ENCODE data around the gene BICC1. TPM values are rescaled to one million over a fixed set of nuclear protein-coding genes. Genes with fewer than 3 reads are reported as not detected.

The BICC1 gene
- total and polyA plus RNA-seq, 4 donors, result 0.82 to 6.1 (median 4.5) TPM

DNA sequence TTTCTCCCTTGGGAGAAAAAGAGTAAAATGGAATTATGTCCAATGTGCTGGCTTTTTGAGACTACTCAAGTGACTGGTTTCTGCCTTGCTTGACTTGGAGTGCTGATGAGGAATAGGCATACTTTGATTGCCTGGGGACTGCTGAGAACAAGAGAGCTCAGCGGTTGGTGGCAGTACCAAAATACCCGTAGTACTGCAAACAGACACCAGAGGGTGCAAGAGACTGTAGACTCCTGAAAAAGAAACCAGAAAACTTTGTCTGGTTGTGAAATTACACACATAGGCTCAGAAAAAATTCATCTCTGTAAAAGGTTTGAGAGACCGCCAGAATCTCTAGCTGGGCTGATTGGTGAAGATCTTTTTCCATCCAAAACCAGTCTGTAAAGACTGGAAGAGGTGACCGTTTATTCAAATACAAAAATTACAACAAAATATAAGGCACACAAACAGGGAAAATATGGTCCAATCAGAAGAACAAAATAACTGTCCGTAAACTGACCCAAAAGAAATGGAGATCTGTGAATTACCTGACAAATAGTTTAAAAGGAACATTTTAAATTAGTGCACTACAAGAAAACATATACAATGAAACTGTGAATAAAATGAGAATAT, 18.5 kb downstream of the BICC1 start:
- H3K27me3 ChIP-seq (ENCODE audit: control insufficient read depth in 4 of 4, insufficient read depth in 4 of 4, low read length in 3 of 4), result no peaks in the 10 kb centered on the region
- TF ChIP-seq YY1 (IDR thresholded peaks at IDR 0.05) (no peak), RAD21 (IDR thresholded peaks at IDR 0.05) (peak; percentile 94), RXRA (IDR thresholded peaks at IDR 0.05) (no peak)
- TF ChIP-seq, protein P1, sequence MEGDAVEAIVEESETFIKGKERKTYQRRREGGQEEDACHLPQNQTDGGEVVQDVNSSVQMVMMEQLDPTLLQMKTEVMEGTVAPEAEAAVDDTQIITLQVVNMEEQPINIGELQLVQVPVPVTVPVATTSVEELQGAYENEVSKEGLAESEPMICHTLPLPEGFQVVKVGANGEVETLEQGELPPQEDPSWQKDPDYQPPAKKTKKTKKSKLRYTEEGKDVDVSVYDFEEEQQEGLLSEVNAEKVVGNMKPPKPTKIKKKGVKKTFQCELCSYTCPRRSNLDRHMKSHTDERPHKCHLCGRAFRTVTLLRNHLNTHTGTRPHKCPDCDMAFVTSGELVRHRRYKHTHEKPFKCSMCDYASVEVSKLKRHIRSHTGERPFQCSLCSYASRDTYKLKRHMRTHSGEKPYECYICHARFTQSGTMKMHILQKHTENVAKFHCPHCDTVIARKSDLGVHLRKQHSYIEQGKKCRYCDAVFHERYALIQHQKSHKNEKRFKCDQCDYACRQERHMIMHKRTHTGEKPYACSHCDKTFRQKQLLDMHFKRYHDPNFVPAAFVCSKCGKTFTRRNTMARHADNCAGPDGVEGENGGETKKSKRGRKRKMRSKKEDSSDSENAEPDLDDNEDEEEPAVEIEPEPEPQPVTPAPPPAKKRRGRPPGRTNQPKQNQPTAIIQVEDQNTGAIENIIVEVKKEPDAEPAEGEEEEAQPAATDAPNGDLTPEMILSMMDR (IDR thresholded peaks at IDR 0.05; ENCODE audit: low read depth, low read length, missing input control), result peak; percentile 88
- H3K27ac ChIP-seq (ENCODE audit: low read depth in 1 of 2, low read length in 2 of 2), result no peak overlapping the region
- H3K9me3 ChIP-seq (ENCODE audit: control insufficient read depth in 4 of 4, low read length in 3 of 4), result peaks cover 0 to 8% (median 2%) of the 10 kb centered on the region in 4 donors
- WGBS, result 38% methylated on average over 5 of the region's 5 CpGs
- peaks cover 0 to 2% (median 0%) of the 10 kb centered on the region in 4 donors for H3K4me1 ChIP-seq (ENCODE audit: control insufficient read depth in 4 of 4, insufficient read depth in 4 of 4, low read length in 3 of 4)
- H3K4me3 ChIP-seq (ENCODE audit: low read depth in 1 of 3, low read length in 3 of 3), result no peak overlapping the region
- H3K36me3 ChIP-seq (ENCODE audit: control insufficient read depth in 4 of 4, insufficient read depth in 3 of 4, low read depth in 1 of 4, low read length in 3 of 4), result no peaks in the 10 kb centered on the region
- H3K9ac ChIP-seq (ENCODE audit: low read depth in 1 of 2, low read length in 2 of 2), result no peak overlapping the region
- DNase-seq (ENCODE audit: low spot score), result peak; percentile 61

DNA sequence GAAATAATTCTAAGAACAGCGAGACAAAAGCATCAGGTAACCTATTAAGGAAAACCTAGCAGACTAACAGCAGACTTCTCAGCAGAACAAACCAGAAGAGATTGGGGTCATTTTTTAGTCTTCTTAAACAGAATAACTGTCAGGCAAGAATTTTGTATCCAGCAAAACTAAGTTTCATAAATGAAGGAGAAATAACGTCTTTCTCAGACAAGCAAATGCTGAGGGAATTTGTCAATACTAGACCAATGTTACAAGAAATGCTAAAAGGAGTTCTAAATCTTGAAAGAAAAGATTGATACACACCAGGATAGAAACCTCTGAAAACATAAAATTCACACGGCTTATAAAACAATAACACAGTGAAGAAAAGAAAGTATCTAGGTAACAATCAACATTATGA, 22.6 kb downstream of the BICC1 start:
- H3K9ac ChIP-seq (ENCODE audit: low read depth in 1 of 2, low read length in 2 of 2), result no peak overlapping the region
- no peak for DNase-seq (ENCODE audit: low spot score)
- H3K4me1 ChIP-seq (ENCODE audit: control insufficient read depth in 4 of 4, insufficient read depth in 4 of 4, low read length in 3 of 4), result peaks cover 0 to 2% (median 0%) of the 10 kb centered on the region in 4 donors
- H3K36me3 ChIP-seq (ENCODE audit: control insufficient read depth in 4 of 4, insufficient read depth in 3 of 4, low read depth in 1 of 4, low read length in 3 of 4), result no peaks in the 10 kb centered on the region
- H3K9me3 ChIP-seq (ENCODE audit: control insufficient read depth in 4 of 4, low read length in 3 of 4), result peaks cover 0 to 8% (median 2%) of the 10 kb centered on the region in 4 donors
- no peak overlapping the region for H3K4me3 ChIP-seq (ENCODE audit: low read depth in 1 of 3, low read length in 3 of 3)
- H3K27ac ChIP-seq (ENCODE audit: low read depth in 1 of 2, low read length in 2 of 2), result no peak overlapping the region
- TF ChIP-seq, protein P2, sequence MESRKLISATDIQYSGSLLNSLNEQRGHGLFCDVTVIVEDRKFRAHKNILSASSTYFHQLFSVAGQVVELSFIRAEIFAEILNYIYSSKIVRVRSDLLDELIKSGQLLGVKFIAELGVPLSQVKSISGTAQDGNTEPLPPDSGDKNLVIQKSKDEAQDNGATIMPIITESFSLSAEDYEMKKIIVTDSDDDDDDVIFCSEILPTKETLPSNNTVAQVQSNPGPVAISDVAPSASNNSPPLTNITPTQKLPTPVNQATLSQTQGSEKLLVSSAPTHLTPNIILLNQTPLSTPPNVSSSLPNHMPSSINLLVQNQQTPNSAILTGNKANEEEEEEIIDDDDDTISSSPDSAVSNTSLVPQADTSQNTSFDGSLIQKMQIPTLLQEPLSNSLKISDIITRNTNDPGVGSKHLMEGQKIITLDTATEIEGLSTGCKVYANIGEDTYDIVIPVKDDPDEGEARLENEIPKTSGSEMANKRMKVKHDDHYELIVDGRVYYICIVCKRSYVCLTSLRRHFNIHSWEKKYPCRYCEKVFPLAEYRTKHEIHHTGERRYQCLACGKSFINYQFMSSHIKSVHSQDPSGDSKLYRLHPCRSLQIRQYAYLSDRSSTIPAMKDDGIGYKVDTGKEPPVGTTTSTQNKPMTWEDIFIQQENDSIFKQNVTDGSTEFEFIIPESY (IDR thresholded peaks at IDR 0.05), result no peak
- no peak for TF ChIP-seq TAF1 (conservative IDR thresholded peaks at IDR 0.05)
- no peak for TF ChIP-seq EGR1 (IDR thresholded peaks at IDR 0.05; ENCODE audit: low read depth in 2 of 2)
- no peak for TF ChIP-seq RAD21 (IDR thresholded peaks at IDR 0.05)
- TF ChIP-seq FOXA1 (IDR thresholded peaks at IDR 0.05), result no peak
- TF ChIP-seq NR2F2 (IDR thresholded peaks at IDR 0.05), result no peak
- no peak for TF ChIP-seq RXRA (IDR thresholded peaks at IDR 0.05)
- TF ChIP-seq HNF4A (conservative IDR thresholded peaks at IDR 0.05), result no peak
- TF ChIP-seq FOXA2 (IDR thresholded peaks at IDR 0.05), result no peak
- TF ChIP-seq SP1 (IDR thresholded peaks at IDR 0.05), result no peak
- no peaks in the 10 kb centered on the region for H3K27me3 ChIP-seq (ENCODE audit: control insufficient read depth in 4 of 4, insufficient read depth in 4 of 4, low read length in 3 of 4)
- WGBS, result 92% methylated on average over 3 of the region's 3 CpGs

DNA sequence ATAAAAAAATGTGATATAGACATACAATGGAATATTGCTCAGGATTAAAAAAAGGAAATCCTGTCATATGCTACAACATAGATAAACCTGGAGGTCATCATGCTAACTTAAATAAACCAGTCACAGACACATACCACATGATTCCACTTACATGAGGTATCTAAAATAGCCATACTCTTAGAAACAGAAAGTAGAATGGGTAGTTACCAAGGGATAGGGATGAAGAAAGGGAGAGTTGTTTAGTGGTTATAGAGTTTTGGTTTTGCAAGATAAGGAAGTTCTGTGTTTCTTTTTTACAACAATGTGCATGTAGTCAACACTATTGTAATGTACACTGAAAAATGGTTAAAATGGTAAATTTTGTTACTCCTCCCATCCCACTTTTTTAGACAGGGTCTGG, 30.5 kb downstream of the BICC1 start:
- DNase-seq (ENCODE audit: low spot score), result no peak
- H3K9ac ChIP-seq (ENCODE audit: low read depth in 1 of 2, low read length in 2 of 2), result no peak overlapping the region
- H3K36me3 ChIP-seq (ENCODE audit: control insufficient read depth in 4 of 4, insufficient read depth in 3 of 4, low read depth in 1 of 4, low read length in 3 of 4), result no peaks in the 10 kb centered on the region
- H3K9me3 ChIP-seq (ENCODE audit: control insufficient read depth in 4 of 4, low read length in 3 of 4), result no peaks in the 10 kb centered on the region
- no peaks in the 10 kb centered on the region for H3K27me3 ChIP-seq (ENCODE audit: control insufficient read depth in 4 of 4, insufficient read depth in 4 of 4, low read length in 3 of 4)
- no peak overlapping the region for H3K4me3 ChIP-seq (ENCODE audit: low read depth in 1 of 3, low read length in 3 of 3)
- no peak overlapping the region for H3K27ac ChIP-seq (ENCODE audit: low read depth in 1 of 2, low read length in 2 of 2)
- no peaks in the 10 kb centered on the region for H3K4me1 ChIP-seq (ENCODE audit: control insufficient read depth in 4 of 4, insufficient read depth in 4 of 4, low read length in 3 of 4)
- TF ChIP-seq, protein P3, sequence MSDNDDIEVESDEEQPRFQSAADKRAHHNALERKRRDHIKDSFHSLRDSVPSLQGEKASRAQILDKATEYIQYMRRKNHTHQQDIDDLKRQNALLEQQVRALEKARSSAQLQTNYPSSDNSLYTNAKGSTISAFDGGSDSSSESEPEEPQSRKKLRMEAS (IDR thresholded peaks at IDR 0.05), result no peak
- no peak for TF ChIP-seq FOXA1 (IDR thresholded peaks at IDR 0.05)
- TF ChIP-seq, protein P4, sequence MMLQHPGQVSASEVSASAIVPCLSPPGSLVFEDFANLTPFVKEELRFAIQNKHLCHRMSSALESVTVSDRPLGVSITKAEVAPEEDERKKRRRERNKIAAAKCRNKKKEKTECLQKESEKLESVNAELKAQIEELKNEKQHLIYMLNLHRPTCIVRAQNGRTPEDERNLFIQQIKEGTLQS (IDR thresholded peaks at IDR 0.05), result no peak
- no peak for TF ChIP-seq EGR1 (IDR thresholded peaks at IDR 0.05; ENCODE audit: low read depth in 2 of 2)
- TF ChIP-seq YY1 (IDR thresholded peaks at IDR 0.05), result no peak
- no peak for TF ChIP-seq HNF4G (IDR thresholded peaks at IDR 0.05)
- TF ChIP-seq SP1 (IDR thresholded peaks at IDR 0.05), result no peak
- TF ChIP-seq RAD21 (IDR thresholded peaks at IDR 0.05), result no peak
- TF ChIP-seq, protein P1 (IDR thresholded peaks at IDR 0.05; ENCODE audit: low read depth, low read length, missing input control), result no peak
- TF ChIP-seq GABPA (IDR thresholded peaks at IDR 0.05 in 1 of 2, conservative IDR thresholded peaks at IDR 0.05 in 1 of 2), result no peak
- TF ChIP-seq, protein P2 (IDR thresholded peaks at IDR 0.05), result no peak
- no peak for TF ChIP-seq HNF4A (conservative IDR thresholded peaks at IDR 0.05)
- TF ChIP-seq TAF1 (conservative IDR thresholded peaks at IDR 0.05), result no peak
- TF ChIP-seq FOXA2 (IDR thresholded peaks at IDR 0.05), result no peak
- no peak for TF ChIP-seq NR2F2 (IDR thresholded peaks at IDR 0.05)

Measured in liver (tissue), 9 donors.